Amniotic epithelial cell (primary cell): Measurements from ENCODE around the gene CLEC3B.
"Not testable (repeated sequence)": the region's sequence is repeated elsewhere in the genome, so short reads cannot be mapped to it uniquely, and the experiment has no call there.

ENCODE experiments used
- DNase-seq: peaks from one replicate; pipeline ENCODE4 v3.0.0-alpha.2; 2010; ENCODE audit warnings: low read depth

Gene CLEC3B

GRCh38 chr3:45035441-45036301 lies 9.6 kb downstream of the CLEC3B start:
- DNase-seq = no peak

- peak; percentile 87 for DNase-seq
Observed at GRCh38 chr3:45037720-45038455, 11.8 kb downstream of the CLEC3B start.

GRCh38 chr3:45041666-45042065 lies 15.6 kb downstream of the CLEC3B start:
- peak; percentile 40 for DNase-seq

GRCh38 chr3:45042162-45042561 lies 16.1 kb downstream of the CLEC3B start:
- DNase-seq = no peak

GRCh38 chr3:45043728-45044299 lies 17.7 kb downstream of the CLEC3B start:
- peak; percentile 71 for DNase-seq

GRCh38 chr3:45048244-45048643 lies 22.1 kb downstream of the CLEC3B start:
- DNase-seq = no peak

- no peak for DNase-seq
Observed at GRCh38 chr3:45049807-45050206, 23.7 kb downstream of the CLEC3B start.

- DNase-seq = no peak
Observed at GRCh38 chr3:45051685-45052084, 25.6 kb downstream of the CLEC3B start.

GRCh38 chr3:45053805-45054195 lies 27.7 kb downstream of the CLEC3B start:
- DNase-seq = not testable (repeated sequence)

GRCh38 chr3:45054196-45054857 lies 28.2 kb downstream of the CLEC3B start:
- DNase-seq = peak; percentile 88

GRCh38 chr3:45055032-45055410 lies 28.9 kb downstream of the CLEC3B start:
- peak; percentile 73 for DNase-seq

- DNase-seq = peak; percentile 80
Observed at GRCh38 chr3:45055411-45056143, 29.5 kb downstream of the CLEC3B start.

- DNase-seq = peak; percentile 71
Observed at GRCh38 chr3:45056608-45057301, 30.7 kb downstream of the CLEC3B start.

GRCh38 chr3:45057557-45057956 lies 31.5 kb downstream of the CLEC3B start:
- DNase-seq = no peak

- DNase-seq = no peak
Observed at GRCh38 chr3:45059132-45059531, 33.0 kb downstream of the CLEC3B start.

- DNase-seq = no peak
Observed at GRCh38 chr3:45060165-45060892, 34.2 kb downstream of the CLEC3B start.

- DNase-seq = no peak
Observed at GRCh38 chr3:45062697-45063070, 36.6 kb downstream of the CLEC3B start.

GRCh38 chr3:45064512-45065372 lies 38.6 kb downstream of the CLEC3B start:
- peak; percentile 73 for DNase-seq

- no peak for DNase-seq
Observed at GRCh38 chr3:45065373-45065720, 39.2 kb downstream of the CLEC3B start.
